PFSK-1 (cell line): ENCODE results near the gene NLK.

Experiments
- POLR2AphosphoS5 ChIP-seq: IDR thresholded peaks from 2 replicates; pipeline ENCODE4 v1.6.1; 2012; ENCODE audit warnings: low read depth, mild to moderate bottlenecking, control low read depth, low read length, moderate library complexity
- SIN3A ChIP-seq: IDR thresholded peaks from 2 replicates; pipeline ENCODE4 v1.6.1; 2012; ENCODE audit warnings: mild to moderate bottlenecking, low read length, moderate library complexity, borderline replicate concordance; ENCODE audit not compliant: insufficient read depth

DNA sequence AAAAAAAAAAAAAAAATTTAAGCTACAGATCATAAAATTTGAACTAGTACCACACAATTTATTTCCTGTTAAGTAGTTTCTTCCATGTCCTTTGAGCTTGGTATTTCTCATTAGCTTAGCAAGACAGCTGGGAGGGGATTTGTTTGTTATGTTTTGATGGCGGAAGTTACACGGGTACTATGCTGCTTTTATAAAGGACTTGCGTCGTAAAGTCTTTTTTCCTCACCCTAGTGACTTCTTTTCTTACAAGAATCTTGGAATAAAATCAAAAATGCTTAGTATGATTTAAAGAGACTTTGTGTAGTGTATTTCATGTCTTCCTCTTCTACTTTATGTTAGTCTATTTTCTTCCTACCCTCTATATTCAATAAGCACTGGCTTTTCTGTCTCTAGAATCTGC, 89.1 kb downstream of the NLK start:
- TF ChIP-seq POLR2AphosphoS5 (no peak), SIN3A (no peak)
